Measurements from ENCODE around the gene RAP2A.

Gene RAP2A

DNA sequence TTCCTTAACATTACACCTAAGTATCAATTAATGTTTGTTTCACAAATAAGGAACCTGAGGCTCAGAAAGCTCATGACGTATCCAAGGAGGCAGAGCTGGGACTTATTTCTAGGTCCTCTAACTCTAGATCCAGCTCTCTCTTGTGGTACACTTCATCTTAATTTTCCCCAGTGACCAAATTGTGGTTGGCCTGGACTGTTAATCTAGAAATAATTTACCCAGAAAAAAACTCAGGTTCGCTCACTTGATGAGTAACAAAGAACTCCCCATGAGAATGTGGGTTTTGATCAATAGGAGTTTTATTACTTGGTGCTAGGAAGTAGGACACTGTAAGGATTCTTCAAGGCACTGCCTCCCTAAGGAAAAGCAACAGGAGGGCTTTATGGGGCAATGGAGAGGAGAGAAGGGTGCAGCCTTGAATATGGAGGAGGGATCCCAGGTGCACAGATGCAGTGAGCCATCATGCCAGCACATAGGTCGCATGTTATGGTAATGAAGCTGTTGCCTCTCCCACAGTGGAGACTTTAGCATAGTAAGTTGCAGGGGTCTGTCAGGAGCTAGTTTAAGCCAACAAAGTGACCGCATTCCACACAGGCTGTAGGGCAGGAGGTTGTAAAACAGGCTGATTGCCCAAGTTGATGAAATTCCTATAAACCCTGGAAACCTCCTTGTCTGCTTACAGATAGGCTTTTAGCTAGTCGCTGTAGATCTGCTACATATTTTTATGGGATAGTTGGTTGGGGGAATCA lies 14.7 kb downstream of the RAP2A start:
- no peak for DNase-seq

DNA sequence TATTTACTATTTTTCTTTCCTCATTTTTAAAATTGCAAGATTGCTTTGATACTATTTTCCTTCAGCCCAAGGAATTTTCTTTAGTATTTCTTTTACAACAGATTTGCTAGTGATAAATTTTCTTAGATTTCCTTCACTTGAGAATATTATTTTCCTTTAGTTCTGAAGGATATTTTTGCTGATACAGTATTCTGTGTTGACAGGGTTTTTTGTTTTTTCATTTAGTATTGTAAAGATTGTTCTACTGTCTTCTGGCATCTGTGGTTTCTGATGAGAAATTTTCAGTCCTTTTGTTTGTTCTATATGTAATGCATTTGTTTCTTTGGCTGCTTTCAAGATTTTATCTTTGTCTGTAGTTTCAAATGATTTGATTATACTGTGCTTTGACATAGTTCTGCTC lies 20.7 kb downstream of the RAP2A start:
- no peak for DNase-seq

DNA sequence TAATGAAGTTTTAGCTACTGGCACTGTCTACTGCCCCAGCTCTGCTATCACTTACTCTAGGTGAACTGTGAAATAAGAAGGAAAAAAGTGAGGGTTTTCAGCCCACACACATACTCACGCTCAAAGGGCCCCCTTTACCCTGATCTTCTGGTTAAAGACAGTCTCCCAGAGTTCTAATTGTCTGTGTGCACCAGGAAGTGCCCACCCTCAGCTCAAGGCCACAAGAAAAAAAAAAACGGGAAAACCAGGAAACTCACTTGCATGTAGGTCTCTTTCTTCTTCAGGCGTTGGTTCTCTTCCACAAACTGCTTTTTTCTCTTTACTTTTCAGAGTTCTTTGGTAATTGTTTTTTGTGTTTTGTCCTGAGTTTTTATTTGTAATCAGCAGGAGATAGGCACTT lies 22.1 kb downstream of the RAP2A start:
- DNase-seq, result no peak

DNA sequence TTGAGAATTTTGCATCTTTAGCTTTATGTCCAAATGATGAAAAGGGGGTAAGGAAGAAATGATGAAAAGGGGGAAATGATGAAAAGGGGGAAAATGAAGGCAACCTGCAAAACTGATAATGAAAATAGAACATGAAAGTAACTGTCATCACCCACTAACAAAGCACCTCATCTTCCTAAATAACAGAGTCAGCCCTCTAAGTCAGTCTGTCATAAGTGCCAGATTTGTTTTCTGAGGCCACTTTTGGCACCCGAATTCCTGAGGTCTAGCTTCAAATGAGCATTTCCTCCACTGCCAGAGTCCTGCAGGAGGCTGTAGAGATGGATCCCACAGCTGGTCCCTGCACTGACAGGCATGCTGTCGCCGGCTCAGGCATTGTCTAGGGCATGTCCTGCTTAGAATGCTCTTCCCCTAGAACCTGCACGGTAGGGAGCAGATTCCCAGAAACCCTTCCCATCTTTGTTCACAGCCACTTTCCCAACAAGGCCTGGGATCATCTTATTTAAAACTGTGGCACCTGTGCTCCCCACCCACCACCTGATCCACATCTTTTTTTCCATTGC lies 25.3 kb downstream of the RAP2A start:
- no peak for DNase-seq

DNA sequence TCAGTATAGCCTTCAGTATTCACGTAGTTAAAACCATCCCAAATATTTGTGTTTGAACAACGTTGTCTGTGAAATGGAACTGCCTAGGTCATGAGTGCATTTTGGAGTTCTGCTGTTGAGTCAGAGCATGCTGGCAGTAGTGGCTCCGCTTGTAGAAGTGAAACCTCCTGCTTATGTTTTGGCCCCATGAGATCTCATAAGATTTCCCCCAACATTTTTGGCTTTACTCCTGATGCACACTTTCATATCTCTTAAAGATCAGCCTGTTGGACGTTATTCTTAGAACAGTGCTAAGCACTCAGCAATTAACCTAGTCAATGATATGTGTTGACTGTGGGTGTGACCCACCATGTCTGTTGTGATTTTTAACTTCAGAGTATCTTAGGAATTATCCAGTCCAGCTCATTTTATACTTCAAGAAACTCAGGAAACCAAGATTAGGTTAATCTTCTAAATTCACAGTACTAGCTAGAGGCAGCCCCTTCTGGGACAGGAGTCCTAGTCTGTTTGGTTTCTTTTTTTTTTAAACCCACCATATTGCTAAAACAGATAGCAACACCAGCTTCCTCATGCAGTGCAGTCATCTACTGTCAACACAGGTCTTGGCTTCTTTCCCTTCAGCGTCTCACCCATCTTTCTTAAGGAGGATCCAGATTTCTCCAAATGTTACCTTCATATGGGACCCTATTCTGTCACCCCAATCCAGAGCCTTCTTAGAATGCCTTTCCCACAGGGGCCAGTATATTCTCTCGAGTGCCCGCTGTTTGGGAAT lies 26.2 kb downstream of the RAP2A start:
- DNase-seq, result no peak

DNA sequence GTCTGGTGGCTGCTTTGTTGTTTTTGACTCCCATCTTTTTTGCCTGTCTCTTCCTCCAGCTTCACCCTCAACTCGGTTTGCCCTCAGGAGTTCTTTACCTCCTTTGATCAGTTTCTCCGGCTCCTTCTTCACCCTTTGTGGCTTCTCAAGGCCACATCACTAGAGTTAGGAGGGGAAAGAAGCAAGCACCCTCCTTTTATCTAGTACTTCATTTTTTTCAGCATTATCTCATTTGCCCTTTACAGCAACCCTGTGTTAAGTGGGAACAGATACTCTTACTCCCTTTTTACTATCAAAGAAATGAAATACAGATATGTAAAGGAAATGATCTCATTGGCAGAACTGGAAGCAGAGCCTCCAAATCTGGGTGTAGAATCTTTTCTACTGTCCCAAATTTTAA lies 26.9 kb downstream of the RAP2A start:
- DNase-seq, result no peak

DNA sequence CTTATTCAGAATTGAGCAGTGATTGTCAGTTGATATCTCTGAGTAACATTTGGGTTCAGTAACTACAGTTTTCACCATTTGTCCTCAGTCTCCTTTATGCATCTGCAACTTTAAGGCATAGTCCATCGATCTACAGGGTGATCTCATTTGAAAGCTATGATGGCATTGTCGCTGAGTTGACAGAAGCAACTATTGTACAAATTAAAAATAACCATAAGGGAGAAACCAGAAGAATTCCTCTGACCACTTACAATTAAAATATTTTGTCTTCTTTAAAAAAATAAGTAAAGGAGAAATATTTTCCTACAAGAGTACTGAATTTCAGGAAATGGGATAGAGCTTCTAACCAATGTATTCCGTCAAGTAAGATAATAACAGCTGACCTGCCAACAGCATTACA lies 30.6 kb downstream of the RAP2A start:
- no peak for DNase-seq

DNA sequence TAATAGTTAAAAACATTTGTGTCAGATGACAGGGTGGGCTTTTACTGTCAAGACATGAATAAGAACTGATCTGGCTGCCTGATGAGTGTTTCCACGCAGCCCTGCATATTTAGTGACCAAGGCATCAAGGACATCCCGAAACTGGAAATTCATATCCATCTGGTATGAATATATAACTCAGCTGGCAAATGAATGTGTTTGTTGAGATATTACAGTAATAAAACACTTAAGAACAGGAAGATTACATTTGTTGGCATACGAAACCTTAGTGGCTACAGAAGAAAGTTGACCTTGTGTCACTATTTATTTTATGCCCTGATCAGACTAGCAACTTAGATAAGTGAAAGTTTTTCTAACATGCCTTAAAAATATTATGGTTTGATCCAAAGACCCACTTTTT lies 32.8 kb downstream of the RAP2A start:
- no peak for DNase-seq

DNA sequence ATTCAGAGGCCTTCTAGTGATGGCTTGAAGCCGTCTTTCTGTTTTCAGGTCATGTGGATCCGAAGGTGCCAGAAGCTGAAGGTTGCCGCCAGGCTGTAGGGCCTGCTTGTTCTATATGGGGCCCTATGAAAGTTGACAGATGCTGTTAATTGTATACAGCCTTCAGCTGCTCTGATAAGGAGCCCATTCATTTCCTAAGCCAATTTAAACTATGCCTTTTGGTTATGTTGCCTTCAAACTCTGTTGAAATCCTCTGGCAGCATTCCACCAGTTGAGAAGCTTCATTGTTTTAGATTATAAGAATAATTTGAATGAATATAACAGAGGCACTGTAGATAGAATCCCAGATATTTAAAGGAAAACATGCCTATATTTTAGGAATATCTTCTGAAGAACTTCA lies 34.4 kb downstream of the RAP2A start:
- no peak for DNase-seq

DNA sequence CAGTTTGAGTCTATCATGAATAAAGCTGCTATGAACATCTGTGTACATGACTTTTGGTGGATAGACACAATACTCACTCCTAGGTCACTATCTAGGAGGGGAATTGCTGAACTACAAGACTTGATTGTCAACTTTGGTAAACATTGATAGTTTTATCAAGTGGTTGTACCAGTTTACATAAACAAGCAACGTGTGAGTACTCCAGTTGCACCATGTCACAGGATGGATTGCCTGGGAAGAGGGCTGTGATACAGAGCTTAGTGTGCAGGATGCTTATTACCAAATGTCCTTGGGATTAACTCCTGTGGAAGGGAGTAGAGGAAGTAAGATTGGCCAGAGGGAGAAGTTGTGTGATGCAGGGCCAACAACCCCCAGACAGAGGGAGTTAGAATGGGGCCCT lies 37.7 kb downstream of the RAP2A start:
- no peak for DNase-seq

DNA sequence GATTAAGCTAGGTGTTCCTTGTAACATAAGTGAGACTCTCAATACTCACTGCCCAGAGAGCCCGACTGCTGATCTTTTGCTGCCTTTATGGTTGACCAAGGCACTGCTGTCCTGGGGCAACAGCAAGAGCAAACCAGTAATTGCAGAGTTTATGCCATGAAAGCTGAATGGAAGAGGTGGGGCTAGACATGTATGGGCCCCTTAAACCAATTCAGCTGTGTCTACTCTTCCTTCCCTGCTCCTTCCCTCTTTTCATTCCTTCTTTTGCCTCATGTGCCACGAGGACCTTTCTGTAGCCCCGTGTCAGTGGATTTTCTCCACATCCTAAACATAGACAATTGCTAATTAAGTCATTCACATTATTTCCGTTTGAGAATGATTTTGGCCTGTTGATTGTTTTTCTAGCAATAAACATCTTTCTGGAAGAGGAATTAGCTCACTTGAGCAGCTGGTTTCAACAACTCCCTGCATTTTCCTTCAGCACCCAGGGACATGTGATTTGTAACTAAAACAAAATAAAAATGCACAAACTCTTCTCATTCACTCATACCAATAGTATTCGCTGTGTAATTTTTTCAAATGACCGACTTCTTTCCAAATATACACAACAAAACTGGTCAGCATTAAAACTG lies 40.5 kb downstream of the RAP2A start:
- no peak for DNase-seq

DNA sequence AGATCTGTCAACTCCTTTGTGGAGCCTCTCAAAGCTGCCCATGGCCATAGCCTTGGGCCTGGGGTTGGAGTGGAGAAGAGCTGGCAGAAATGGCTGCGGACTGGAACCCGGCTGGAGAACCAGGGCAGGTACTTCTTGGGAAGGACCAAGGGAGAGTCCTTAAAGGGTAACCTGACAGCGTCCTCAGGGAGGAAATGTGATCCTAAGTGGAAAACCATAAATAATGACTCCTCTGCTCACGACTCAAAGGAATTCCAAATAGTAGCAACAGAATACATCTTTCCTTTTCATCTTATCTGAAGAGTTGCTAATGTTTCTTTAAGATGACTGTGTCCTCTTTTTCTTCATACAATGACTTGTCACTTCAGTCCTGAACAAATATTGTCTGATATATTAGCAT lies 41.0 kb downstream of the RAP2A start:
- DNase-seq, result no peak

DNA sequence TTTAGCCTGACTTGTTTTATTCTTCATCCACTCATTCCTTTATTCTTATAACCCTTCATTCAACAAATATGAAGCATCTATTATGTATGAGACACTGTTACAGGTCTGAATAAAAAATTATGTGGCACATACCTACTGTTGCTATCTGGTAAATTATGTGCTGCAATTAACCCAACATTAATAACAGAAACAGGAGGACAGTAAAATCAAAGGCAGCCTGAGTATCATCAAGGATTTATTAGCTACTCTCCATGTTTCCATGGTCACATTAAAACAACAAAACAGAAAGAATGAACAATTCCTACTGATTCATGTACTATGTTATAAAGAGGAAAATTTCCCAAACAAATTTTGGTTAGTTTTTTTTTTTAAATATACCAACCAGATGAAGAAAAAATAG lies 43.9 kb downstream of the RAP2A start:
- DNase-seq, result no peak

DNA sequence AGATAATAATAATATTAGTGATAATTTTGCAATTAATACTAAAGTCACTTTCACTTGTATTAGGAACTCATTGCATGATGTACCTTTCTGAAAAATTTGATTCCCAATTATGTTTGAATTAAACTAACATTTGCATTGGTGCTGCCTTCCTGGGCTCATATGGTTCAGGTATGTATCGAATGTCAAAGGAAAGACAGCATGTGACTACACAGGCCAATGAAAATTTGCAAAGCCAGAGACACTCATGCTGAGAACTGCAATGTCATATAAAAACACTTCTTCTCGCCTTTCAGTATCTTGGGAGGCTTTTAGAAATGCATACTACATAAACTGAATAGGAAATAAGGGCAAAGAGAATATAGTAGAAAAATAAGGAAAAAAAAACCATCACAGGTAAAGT lies 44.3 kb downstream of the RAP2A start:
- no peak for DNase-seq

DNA sequence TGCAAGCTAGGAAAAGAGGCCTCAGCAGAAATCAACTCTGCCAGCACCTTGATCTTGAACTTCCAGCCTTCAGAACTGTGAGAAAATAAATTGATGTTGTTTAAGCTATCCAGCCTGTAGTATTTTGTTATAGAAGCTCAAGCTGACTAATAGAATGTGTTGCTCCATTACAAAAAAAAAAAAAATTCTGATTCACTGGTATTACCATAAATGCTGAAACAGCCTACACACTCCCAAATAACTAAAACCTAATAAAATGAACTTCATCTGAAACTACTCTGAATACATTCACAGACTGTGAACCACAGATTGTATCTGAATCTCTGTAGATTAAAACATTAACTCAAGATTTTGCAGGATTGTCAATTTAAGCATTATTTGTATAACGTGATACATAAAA lies 49.5 kb downstream of the RAP2A start:
- no peak for DNase-seq

DNA sequence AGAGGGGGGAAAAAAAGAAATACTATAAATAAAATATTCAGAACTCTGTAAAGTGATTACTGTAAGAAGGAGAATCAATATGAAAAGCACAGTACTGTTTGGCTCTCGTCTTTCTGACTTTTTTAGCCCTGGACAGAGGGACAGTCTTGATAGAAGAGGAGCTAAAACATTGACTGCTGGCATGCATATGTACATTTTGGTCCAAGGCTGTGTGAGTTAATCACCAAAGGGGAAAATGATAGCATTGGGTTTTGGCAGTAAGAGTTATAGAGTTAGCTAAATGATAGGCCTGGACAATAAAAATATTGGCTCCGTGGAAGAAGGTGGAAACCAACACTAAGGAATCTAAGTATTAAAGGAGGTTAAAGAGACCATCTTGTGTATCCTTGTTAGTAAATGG lies 50.3 kb downstream of the RAP2A start:
- DNase-seq, result no peak

DNA sequence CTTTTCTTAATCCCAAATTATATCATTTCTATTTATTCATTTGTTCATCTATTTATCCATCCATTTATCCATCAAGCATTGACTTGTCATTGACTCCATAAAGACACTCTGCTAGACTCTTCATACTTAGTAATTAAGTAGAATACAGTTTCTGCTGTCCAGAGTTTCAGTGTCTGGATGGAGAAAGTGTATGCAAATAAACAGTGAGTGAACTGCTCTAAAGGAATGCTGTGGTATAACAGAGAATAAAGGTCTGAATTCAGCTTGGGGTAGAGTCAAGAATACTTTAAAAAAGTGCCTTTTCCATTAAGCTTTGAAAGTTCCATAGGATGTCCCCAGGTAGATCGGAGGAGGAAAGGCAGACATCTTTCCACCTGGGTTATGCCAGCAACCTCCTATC lies 51.4 kb downstream of the RAP2A start:
- no peak for DNase-seq

DNA sequence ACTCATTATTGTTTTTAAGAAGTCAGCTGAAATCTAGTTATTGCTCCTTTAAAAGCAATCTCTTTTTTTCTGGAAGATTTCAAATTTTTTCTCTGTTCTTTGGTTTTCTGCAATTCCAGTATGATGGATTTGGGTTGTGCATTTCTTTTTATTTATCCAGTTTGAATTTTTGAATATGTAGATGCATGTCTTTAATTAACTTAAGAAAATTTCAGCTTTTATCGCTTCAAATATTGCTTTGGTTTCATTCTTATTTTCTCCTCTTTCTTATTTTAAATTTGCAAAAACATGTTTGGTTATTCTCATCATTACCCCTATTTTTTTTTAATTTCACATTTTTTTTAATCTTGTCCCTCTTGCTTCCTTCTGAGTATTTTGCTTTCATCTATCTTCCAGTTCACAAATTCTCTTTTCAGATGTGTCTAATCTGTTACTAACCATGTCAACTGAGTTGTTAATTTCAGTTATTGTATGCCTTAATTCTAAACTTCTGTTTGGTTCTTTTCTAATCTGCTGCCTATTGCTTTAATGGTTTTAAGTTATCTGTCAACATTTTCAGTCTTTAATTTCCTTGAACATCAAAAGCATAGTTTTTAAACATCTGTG lies 56.8 kb downstream of the RAP2A start:
- no peak for DNase-seq

DNA sequence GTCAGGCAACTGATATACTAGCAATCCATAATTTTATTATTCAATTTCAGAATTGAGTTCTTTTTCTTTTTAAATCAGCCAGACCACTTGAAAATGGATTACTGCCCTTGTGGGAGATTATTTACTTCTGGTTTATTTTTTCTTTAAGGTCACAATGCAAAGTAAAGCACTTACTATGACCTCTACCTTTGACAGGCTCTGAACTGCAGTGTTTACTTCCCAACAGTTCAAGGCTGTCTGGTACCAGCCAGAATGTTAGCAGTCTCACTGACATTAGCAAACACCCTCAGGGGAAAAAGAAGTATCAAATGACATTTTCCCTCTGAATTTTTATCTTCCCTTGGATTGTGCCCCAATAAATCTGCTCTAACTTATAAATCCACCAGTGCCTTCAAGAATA lies 57.5 kb downstream of the RAP2A start:
- peak; percentile 36 for DNase-seq

DNA sequence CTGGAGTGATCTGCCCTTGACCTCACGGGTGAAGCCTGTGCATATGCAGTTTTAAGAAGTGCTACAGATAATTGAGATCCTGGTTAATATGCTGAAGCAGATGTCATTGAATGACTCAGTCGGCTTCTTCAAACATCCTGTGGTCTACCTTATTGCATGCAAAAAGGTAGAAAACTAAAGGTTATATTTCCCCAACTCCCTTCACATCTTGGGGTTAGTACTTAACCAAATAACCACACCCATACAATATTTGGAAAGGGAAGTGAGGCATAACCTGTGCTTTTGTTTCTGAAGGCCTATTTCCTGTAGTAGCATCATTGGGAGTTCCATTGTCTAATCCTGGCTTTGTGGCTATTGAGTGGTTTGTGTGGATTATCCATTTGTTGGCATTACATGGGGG lies 58.3 kb downstream of the RAP2A start:
- DNase-seq, result peak; percentile 70

DNA sequence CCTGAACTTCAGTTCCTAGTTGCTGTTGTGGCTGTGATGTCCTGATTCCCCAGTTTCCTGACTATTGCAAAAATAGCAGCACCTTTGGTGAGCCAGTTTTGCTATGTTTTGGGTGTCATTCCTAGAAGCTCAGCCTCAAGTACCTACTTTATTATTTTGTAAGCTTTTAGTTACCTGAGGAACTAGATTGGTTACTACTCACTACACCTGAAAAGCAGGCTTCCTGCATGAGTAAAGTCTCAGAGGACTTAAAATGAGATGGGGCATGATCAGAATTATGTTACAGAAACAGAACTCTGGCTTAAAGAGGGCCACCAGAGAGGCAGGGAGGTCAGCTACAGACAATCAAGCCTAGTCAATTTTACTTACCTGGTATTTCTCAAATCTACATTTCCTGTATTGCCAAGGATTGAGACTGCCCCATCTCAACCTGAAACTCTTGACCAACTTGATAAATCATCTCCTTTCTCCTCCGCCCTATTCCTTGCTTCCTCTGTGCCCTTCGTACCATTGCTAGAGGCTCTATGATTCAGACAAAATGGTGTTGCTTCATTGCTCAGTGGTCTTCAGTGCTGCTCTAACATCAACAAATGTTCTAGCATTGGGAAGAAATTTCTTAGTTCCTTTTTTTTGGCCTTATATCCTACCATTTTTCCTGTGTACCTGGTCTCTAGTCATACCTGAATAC lies 58.9 kb downstream of the RAP2A start:
- no peak for DNase-seq

DNA sequence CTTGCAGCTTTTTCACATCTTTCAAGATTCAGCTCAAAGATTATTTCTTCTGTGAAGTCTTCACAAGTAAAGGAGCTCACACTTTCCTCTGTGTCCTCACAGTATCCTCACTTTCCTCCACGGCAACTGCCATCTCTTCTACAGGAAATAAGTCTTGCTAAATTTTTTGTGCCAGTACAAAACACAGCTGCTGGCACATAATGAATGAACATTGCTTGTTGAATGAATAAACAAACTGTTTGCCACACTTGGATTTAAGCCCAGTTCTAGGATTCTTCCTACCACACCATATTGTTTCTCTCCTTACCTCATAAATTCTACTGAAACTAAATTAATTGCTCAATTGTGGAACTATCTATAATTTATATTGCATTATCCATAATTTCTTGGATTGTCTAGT lies 59.5 kb downstream of the RAP2A start:
- peak; percentile 26 for DNase-seq

DNA sequence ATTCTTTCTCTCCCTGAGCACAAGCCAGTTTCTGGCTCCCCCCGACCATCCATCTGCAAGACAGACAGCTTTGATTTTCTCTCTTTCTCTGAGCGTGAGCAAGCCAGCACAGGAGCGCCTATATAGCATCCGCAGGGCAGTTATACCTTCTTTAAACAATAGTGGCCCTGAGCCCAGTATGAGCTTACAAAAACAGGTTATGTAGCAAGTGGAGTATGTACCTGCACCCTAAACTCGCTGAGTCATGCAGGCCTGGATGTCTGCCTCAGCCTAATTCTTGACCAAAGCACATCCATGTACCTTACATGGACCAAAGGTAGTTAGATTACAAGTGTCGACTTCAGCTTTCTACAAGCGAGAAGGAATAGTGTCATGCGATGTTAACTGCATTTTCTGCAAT lies 61.7 kb downstream of the RAP2A start:
- DNase-seq, result no peak
